ENCODE measurements around the gene KCNQ1.

Gene KCNQ1

DNA sequence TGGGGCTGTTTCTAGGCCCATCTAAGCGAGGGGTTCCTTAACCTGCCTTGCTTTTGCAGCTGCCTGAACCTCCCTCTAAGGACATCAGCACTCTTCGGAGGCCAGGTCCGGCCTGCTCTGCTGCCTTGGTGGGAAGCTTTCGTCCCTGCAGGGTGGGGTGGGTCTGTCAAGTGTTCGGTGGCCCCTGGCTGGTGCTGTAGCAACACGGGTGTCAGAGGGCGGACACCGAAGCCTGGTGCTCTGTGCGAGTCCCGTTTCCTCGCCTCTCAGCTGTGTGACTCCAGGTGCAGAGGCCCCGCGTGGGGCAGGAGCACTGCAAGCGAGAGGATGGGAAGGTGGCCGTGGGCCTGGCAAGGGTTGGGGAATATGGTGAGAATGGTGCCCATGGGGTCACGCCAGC lies 376.2 kb downstream of the KCNQ1 start:
- no peak for DNase-seq

GRCh38 chr11:2821891-2822290 lies 377.1 kb downstream of the KCNQ1 start:
- DNase-seq = no peak

DNA sequence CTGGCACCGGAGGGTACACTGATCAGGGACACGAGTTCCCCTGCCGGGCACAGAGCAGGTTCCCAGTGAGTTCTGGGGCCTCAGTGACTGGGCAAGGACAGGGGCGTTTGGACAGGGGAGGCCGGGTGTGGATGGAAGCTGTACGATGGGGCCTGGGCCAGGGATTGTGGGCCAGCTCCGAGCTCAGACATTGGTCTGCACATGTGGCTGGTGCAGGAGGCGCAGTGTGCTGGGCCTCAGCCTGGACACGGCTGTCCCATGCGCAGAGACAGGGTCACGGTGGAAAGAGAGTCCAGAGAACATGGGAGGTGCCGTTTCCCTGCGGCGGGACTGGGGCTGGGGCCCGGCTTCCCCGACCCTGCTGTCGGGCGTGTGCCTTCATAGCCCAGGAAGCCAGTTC lies 380.0 kb downstream of the KCNQ1 start:
- no peak for DNase-seq

GRCh38 chr11:2825261-2825888 lies 380.6 kb downstream of the KCNQ1 start:
- no peak for DNase-seq

GRCh38 chr11:2825889-2826678 lies 381.3 kb downstream of the KCNQ1 start:
- no peak for DNase-seq

GRCh38 chr11:2826679-2827056 lies 381.9 kb downstream of the KCNQ1 start:
- no peak for DNase-seq

- DNase-seq = no peak
Measured at GRCh38 chr11:2827256-2827655, 382.4 kb downstream of the KCNQ1 start.

- no peak for DNase-seq
Measured at GRCh38 chr11:2827792-2828191, 383.0 kb downstream of the KCNQ1 start.

DNA sequence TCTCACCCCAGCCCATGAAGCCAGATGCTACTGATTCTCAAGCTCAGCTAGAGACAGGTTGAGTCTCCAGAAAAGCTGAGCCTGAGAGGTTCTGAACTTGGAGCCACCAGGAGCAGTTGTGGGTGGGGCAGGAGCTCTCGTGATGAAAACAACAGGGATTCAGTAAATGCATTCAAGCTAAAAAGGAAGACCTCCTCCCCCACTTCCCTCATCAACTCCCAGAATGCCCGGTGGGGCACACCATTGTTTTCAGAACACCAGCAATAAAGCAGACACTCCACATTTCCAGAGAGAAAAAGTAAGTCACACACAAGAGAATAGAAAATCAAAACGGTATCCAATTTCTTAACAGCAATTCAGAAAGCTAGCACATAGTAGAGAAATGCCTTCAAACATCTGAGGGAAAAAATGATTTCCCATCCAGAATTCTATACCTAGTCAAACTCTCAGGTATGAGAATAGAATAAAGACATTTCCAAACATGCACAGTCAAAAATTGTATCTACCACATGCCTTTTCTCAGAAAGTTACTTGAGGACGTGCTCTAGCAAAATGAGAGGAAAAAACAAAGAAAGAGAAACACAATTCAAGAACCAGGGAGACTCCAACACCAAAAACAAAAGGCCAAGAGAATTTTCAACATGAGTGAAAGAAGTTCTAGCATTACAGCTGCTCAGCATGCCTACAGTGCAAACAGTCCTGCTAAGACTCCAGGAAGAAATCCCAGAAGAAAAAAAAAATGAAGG lies 383.9 kb downstream of the KCNQ1 start:
- no peak for DNase-seq

DNA sequence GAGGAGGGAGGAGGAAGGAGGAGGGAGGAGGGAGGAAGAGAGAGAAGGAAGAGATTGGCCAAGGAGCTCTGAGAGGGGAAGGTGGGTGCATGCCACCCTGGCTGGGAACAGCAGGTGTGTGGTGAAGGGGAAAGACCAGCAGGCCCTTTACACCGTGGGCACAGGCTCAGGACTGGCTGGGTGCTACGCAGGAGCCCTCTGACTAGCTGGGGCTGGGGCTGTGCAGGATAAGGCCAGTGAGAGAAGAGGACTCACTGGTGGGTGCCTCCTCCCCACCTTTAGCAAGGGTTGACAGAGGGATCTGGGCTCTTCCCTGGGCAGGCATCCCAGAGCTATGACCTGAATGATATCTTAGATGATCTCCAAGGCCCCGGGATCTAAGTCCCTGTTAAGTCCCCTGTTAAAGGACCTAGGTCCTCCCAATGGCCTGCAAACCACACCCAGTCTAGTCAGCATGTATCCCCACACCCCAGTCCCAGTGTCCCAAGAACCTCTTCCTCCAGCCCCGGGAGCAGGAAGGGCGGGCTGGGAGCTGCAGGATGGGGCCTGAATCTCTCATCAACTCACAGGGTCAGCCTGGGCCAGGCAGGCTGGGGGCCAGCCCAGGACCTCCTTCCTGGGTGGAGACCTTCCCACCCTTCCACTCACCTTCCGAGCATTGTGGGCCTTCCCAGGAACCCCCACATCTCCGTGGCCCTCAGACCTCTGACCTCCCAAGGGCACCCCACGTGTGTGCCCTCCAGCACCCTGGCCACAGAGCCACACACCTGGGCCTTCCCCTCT lies 385.4 kb downstream of the KCNQ1 start:
- DNase-seq = no peak

DNA sequence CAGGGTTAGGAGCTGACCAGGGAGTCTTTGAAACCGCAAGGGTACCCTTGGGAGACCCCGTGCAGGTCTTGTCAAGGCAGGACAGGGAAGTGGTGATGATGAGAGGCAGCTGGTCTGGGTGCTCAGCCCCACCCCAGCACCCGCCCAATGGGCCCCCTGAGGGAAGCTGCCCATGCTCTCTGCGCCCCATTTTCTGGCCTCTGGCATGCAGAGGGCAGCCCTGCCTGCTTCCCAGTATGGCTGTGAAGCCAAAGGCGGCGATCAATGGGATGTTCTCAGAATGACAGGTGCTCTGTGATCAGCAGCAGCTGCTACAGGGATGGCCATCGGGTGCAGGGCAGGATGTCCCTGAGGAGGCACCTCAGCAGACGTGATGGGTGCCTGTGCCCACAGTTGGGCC lies 386.1 kb downstream of the KCNQ1 start:
- no peak for DNase-seq

GRCh38 chr11:2831781-2832532 lies 387.1 kb downstream of the KCNQ1 start:
- no peak for DNase-seq

DNA sequence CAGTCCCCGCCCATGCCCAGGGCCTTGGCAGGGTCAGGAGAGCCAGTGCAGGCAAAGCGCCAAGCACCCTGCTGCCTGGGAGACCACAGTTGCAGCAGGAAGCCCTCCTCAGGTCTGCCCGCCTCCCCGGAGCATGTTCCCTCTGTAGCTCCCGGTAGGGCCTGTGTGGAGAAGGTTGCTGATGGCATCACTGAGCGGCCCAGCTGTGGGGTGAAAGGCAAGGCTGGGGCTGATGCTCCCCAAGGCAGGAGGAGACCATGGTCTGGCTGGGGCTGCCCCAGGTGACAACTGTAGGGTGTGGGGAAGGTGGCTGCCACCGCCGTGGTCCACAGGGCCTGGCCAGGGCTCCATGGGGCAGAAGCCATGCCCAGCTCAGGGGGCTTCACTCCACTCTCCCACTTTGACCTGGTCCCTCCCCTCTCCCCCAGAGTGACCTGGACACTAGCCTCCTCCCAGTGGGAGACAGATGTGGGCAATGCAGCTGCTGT lies 387.8 kb downstream of the KCNQ1 start:
- no peak for DNase-seq

- no peak for DNase-seq
Measured at GRCh38 chr11:2833051-2833715, 388.4 kb downstream of the KCNQ1 start.

DNA sequence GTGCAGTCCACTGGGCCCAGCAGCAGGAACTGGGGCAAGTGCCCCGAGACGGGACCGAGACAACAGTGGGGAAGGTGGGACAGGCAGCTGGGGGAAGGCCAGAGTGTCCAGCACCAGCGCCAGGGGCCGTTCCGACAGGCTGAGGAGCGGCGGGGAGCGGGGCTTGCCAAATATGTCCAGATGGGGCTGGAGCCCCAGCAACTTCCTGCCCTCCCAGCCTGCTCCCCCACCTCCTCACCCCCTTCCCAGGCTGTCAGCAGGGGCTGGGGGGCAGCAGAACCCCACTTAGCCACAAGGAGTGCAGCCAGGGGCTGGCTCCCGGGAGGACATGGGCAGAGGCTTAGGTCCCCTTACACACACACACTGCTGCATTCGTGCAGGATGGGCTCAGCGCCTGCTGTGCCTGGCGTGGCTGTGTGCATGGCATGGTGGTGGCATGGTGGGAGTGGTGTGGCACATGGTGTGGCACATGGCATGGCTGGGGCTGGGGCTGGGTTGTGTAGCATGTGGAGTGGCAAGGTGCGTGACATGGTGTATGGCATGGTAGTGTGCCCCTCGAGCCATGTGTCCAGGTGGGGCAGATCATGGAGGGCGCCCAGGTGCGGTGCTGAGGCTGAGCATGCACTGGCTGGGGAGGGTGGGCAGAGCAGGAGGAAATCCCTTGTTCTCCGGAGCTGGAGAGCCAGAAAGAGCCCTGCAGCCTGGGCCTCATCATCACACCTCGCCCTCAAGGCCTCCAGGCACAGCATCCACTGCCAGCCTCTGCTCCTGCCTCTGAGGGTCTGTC lies 389.1 kb downstream of the KCNQ1 start:
- no peak for DNase-seq

DNA sequence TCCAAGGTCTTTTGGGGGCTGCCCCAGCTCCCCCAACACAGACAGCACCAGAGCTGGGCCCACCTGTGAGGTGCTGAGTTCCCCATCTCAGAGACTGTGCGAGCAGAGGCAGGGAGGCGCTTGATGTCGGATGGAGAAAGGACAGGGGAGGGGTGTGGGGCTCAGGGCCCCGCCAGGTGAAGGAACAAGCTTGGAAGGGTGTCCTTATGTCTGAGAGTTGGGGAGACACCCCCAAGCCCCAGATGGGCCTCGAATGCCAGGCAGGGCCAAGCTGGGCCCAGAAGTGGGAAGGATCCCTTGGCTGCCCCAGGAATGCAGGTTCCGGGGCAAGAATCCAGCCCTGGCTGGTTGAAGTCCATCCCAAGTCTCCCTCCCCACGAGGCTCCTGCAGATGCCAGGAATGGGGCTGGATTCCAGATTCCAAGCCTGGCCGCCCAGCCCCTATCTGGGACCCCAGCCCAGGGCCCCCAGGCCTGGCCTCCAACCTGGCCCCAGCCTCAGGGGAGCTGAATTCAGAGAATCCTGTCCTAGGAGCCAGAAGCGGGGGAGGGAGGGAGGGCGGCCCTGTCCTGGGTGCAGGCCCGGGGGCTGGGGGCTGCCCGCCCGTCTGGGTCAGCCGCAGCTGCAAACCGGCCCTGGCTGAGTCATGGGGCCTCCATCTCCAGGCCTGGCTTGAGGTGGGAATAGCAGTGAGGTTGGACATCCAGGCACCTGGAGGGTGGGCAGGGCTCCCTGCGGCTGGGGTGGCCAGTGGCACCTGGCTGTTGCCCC lies 389.9 kb downstream of the KCNQ1 start:
- DNase-seq = no peak

DNA sequence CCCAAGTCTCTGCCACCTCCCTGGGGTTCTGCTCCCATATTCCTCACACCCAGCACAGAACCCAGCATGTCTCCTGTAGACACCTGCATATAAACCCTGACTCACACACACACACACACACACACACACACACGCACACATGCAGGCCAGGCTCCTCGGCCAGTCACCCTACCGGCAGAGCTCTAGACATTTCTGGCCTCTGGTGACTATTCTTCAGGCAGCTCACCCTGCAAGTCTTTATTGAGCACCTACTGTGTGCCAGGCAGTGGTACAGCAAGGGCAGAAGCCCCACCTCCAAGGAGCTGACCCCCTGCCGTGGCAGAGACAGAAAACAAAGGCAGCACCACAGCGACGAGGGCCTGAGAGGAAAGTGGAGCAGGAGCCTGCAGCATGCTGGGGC lies 390.5 kb downstream of the KCNQ1 start:
- DNase-seq = no peak

GRCh38 chr11:2835751-2836150 lies 390.9 kb downstream of the KCNQ1 start:
- DNase-seq = no peak

DNA sequence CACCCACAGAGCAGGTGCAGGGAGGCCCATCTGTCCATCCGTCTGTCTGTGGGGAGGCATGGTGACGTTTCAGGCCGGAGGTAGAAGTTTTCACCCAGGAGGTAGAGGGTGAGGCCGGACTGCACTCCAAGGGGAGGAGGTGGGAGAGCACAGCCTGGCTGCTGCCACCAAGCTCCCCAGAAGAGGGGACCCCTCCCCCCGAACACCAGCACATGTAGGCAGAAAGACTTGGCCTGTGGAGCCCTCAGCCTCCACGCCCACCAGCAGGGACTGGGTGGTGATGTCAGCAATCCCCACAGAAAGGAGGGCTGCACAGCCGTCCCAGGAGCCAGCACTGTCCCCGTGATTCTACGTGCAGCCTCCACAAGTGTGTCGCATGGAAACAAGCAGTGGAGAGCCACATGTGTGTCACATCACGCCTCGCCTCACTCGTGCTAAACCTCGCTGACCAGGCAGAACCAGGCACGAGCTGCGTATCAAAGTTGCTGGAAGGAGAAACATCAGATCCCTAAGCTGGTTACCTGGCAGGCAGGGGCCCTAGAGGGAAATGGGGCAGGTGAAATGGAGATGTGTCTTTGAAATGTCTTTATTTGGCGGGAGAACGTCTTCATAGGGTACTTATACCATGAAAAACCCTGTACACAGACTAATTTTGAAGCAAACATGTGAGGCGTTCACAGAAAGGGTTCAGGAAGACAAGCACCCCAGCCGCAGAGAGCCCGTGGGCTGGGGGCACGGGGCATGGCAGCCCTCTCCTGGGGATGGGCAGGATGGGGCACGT lies 391.7 kb downstream of the KCNQ1 start:
- no peak for DNase-seq
